ENCODE results near the gene NR1H2. TPM values are rescaled to one million over a fixed set of nuclear protein-coding genes. Genes with fewer than 3 reads are reported as not detected.

The NR1H2 gene
- total RNA-seq, 1 donor from 2014 or later = 101 TPM

GRCh38 chr19:50415661-50416033 lies 39.4 kb downstream of the NR1H2 start:
- no peak overlapping the region for H3K4me3 ChIP-seq
- H3K4me1 ChIP-seq = no peaks in the 10 kb centered on the region
- peak; percentile 68 for ATAC-seq
- TF ChIP-seq CTCF (IDR thresholded peaks at IDR 0.05) = no peak
- no peak overlapping the region for H3K27ac ChIP-seq
- H3K27me3 ChIP-seq = peaks cover 22% of the 10 kb centered on the region
- H3K36me3 ChIP-seq = no peaks in the 10 kb centered on the region
- intact Hi-C loops (cut with DNase I) = loop anchor here (5.0 kb wide), 1 partner anchor 48 kb away; the partner anchor contains the start of gene NAPSA
- no peaks in the 10 kb centered on the region for H3K9me3 ChIP-seq
- peak; percentile 80 for DNase-seq

- peaks cover 29% of the 10 kb centered on the region for H3K27me3 ChIP-seq
- no peaks in the 10 kb centered on the region for H3K36me3 ChIP-seq
- DNase-seq (no peak), ATAC-seq (no peak)
- no peaks in the 10 kb centered on the region for H3K9me3 ChIP-seq
- no peak overlapping the region for H3K27ac ChIP-seq
- intact Hi-C loops (cut with DNase I) = loop anchor here (5.0 kb wide), 1 partner anchor 49 kb away; the partner anchor contains the start of gene NAPSA
- no peaks in the 10 kb centered on the region for H3K4me1 ChIP-seq
- no peak for TF ChIP-seq CTCF (IDR thresholded peaks at IDR 0.05)
- no peak overlapping the region for H3K4me3 ChIP-seq
These were observed 40.0 kb downstream of the NR1H2 start for GRCh38 chr19:50416034-50416977.

DNA sequence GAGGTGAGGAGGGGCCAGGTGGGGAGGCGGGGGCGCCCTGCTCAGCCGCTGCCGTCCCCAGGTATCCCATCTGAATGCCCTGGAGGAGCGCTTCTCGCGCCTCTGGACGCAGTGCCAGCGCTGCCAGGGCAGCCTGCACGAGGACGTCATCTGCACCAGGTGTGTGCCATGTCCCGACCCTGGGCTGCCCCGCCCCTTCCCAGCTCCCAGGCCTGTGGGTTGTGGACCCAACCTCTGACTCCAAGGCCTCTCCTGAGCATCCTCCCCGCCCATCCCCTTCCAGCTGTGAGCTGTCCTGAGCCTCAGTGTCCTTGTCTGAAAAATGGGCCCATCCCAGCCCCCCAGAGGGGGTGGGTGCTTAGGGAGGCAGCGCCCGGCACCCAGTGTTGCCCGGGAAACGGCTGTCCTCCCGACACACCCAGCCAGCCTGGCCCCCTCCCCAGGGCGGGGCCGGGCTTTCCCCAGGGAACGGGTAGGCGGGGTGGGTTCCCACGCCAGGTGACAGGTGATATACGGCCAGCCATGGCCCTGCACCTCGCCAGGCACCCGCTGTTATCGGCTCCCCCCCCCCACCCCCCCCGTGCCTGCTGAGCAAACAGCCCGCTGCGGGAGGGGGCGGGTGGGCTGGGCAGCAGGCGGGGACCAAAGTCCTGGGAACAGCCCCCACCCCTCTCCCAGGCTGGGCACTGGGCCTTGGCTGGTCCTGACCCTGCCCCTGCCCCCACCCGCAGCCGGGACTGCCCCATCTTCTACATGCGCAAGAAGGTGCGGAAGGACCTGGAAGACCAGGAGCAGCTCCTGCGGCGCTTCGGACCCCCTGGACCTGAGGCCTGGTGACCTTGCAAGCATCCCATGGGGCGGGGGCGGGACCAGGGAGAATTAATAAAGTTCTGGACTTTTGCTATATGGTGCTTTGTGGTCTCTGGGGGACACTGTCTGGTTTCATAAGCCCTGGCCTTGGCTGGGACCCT lies 41.1 kb downstream of the NR1H2 start:
- Histone ChIP-seq H3K4me3 (no peak overlapping the region), H3K9me3 (no peaks in the 10 kb centered on the region), H3K27me3 (peaks cover 33% of the 10 kb centered on the region), H3K4me1 (no peaks in the 10 kb centered on the region), H3K36me3 (no peaks in the 10 kb centered on the region), H3K27ac (no peak overlapping the region)
- no peak for ATAC-seq
- no peak for DNase-seq
- intact Hi-C loops (cut with DNase I) = loop anchor here (5.0 kb wide), 1 partner anchor 50 kb away; the partner anchor contains the start of gene NAPSA
- TF ChIP-seq CTCF (IDR thresholded peaks at IDR 0.05) = no peak

DNA sequence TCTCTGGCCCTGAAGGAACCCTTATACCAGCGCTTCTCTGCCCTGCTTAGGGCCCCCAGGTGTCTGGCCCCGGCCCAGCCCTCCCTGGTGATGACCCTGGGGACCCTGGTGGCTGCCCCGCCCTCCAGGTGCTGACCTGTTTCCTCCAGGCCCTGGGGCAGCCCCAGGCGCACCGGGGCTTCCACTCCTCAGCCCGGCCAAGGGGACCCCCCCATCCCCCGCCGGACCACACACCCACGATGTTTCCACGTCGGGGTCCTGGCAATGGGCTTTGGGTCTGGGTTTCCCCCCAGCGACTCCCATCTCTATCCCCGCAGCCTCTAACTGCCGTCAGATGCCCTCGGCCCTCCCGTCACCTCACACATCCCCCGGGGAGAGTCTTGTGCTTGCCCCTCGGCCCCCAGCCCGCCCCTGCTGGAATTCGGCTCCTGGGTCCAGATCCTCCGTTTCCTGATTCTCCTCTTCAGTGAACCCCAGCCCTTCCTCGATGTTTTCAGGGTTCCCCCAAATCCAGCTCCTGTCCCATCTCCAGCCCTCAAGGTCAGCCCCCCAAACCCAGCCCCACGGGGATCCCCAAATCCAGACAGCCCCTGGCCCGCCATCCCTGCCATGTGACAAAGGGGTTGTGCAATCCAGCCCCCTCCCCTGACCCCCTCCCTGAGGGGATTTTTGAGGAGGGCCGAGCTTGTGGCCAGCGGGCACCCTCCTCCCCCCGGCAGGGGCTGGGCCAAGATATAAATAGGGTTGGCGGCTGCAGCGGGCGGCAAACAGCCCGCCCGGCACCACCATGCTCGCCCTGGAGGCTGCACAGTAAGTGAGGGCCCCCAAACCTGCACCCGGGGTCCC lies 42.1 kb downstream of the NR1H2 start, which contains the start of gene SPIB:
SPIB (plus strand) TSS at position 763 of the 846 bp plus-strand sequence; CDS start at position 788, 25 bp downstream.
- Histone ChIP-seq H3K36me3 (no peaks in the 10 kb centered on the region), H3K27ac (no peak within 1 kb of the TSS), H3K4me1 (no peaks in the 10 kb centered on the region), H3K4me3 (no peak within 1 kb of the TSS), H3K9me3 (no peaks in the 10 kb centered on the region), H3K27me3 (peaks cover 33% of the 10 kb centered on the region)
- no peak for DNase-seq
- intact Hi-C loops (cut with DNase I) = loop anchor here (5.0 kb wide), 1 partner anchor 51 kb away; the partner anchor contains the start of gene NAPSA
- no peak for ATAC-seq
- TF ChIP-seq CTCF (IDR thresholded peaks at IDR 0.05) = no peak

Measured in upper lobe of right lung (tissue), 1 donor.